Right atrium auricular region (tissue), 2 donors: ENCODE results near the gene FAM163B. TPM values are rescaled to one million over a fixed set of nuclear protein-coding genes. Genes with fewer than 3 reads are reported as not detected.

ENCODE experiments used
- DNase-seq: peaks from one replicate; pipeline ENCODE4 v3.0.0-alpha.2; 2019; ENCODE audit warnings: low spot score
- H3K27ac ChIP-seq, 2 donors: fragments of 200-600 bp; sonication (generic); 1 replicate in 1 of 2; 2 replicates in 1 of 2; pipeline ENCODE4 v1.5.1; 2016 to 2019
- H3K27me3 ChIP-seq, 2 donors: fragments of 200-600 bp; sonication (generic); one replicate each; pipeline versions ENCODE4 v1.5.1 to v1.6.0; 2017 to 2019
- H3K36me3 ChIP-seq: fragments of 200-600 bp; sonication (generic); one replicate; pipeline ENCODE4 v1.5.1; 2016
- H3K4me1 ChIP-seq, 2 donors: fragments of 200-600 bp; sonication (generic); one replicate each; pipeline versions ENCODE4 v1.5.1 to v1.6.0; 2017 to 2019
- H3K4me3 ChIP-seq, 2 donors: fragments of 200-600 bp; sonication (generic); 1 replicate in 1 of 2; 2 replicates in 1 of 2; pipeline ENCODE4 v1.5.1; 2017 to 2019; ENCODE audit warnings: mild to moderate bottlenecking in 1 of 2, moderate library complexity in 1 of 2
- H3K9me3 ChIP-seq, 2 donors: fragments of 200-600 bp; sonication (generic); one replicate each; pipeline ENCODE4 v1.5.1; 2019
- total RNA-seq, 2 donors: library from RNA; depleted of rRNA; stranded (reverse); fragments of >200 nt; gene quantifications; one replicate each; pipeline ENCODE4 v1.1.0, GENCODE V29; 2016
- TF ChIP-seq, protein P1 (sequence below), 2 donors: fragments of 200-600 bp; sonication (generic); IDR thresholded peaks; one replicate each; pipeline ENCODE4 v1.5.1; 2019; ENCODE audit warnings: antibody characterized with exemption in 2 of 2

The FAM163B gene
- total RNA-seq, 2 donors from 2014 or later: 1.7 TPM; not detected in 1

GRCh38 chr9:133645021-133645765 lies 36.0 kb upstream of the FAM163B start:
- no peak for DNase-seq
- TF ChIP-seq, protein P1, sequence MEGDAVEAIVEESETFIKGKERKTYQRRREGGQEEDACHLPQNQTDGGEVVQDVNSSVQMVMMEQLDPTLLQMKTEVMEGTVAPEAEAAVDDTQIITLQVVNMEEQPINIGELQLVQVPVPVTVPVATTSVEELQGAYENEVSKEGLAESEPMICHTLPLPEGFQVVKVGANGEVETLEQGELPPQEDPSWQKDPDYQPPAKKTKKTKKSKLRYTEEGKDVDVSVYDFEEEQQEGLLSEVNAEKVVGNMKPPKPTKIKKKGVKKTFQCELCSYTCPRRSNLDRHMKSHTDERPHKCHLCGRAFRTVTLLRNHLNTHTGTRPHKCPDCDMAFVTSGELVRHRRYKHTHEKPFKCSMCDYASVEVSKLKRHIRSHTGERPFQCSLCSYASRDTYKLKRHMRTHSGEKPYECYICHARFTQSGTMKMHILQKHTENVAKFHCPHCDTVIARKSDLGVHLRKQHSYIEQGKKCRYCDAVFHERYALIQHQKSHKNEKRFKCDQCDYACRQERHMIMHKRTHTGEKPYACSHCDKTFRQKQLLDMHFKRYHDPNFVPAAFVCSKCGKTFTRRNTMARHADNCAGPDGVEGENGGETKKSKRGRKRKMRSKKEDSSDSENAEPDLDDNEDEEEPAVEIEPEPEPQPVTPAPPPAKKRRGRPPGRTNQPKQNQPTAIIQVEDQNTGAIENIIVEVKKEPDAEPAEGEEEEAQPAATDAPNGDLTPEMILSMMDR (IDR thresholded peaks at IDR 0.05): no peak
- Histone ChIP-seq H3K9me3 (no peaks in the 10 kb centered on the region), H3K27me3 (no peaks in the 10 kb centered on the region), H3K36me3 (no peaks in the 10 kb centered on the region), H3K4me1 (no peaks in the 10 kb centered on the region), H3K4me3 (no peak overlapping the region), H3K27ac (no peak overlapping the region)

DNA sequence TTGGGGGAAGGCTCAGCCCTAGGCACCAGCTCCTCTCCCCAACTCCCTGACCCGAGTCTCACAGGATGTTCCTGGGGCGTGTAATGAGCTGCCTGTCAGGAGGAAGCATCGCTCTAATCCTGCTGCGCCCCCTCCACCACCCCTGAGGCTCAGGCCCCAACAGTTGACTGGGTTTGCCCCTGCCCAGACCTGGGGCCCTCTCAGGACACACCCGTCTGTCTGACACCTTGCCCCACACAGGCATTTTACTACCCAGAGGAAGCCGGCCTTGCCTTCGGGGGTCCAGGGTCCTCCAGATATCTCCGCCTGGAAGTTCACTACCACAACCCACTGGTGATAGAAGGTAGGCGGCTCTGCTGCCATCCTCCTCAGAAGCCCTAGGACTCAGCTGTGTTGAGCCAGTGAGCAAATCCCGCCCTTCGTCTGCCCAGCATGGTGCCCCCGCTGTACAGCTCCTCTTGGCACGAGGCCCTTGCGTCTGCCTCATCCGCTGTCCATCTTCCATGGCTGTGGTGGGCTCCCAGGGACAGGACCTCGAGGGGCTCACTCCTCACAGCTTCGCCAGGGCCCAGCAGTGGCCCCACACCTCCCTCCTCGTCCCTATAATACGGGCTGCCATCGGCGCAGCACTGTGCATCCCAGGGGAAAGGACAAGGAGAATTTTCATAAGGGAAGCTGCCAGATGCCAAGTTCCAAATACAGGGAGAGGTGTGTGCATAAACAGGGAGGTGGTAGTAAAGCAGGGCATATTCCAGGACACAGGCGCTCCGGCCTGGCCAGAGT lies 35.0 kb upstream of the FAM163B start:
- no peak for DNase-seq
- H3K36me3 ChIP-seq: no peaks in the 10 kb centered on the region
- no peak overlapping the region for H3K4me3 ChIP-seq
- no peaks in the 10 kb centered on the region for H3K27me3 ChIP-seq
- no peaks in the 10 kb centered on the region for H3K9me3 ChIP-seq
- H3K27ac ChIP-seq: no peak overlapping the region
- no peaks in the 10 kb centered on the region for H3K4me1 ChIP-seq
- TF ChIP-seq, protein P1 (IDR thresholded peaks at IDR 0.05): no peak

DNA sequence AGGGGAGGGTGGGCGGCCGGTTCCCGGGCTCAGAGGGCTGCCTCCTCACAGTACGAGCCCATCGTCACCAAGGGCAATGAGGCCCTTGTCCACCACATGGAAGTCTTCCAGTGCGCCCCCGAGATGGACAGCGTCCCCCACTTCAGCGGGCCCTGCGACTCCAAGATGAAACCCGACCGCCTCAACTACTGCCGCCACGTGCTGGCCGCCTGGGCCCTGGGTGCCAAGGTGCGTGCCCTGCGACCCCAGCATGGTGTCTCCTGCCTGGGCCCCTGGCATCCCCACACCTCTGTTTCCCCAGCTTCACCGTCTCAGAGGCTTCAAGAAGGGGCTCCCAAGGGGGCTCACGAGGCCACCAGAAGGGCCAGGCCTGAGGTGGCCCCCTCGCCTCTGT lies 34.2 kb upstream of the FAM163B start:
- H3K9me3 ChIP-seq: no peaks in the 10 kb centered on the region
- TF ChIP-seq, protein P1 (IDR thresholded peaks at IDR 0.05): no peak
- no peaks in the 10 kb centered on the region for H3K36me3 ChIP-seq
- no peaks in the 10 kb centered on the region for H3K27me3 ChIP-seq
- H3K27ac ChIP-seq: no peak overlapping the region
- no peak for DNase-seq
- H3K4me1 ChIP-seq: no peaks in the 10 kb centered on the region
- H3K4me3 ChIP-seq: no peak overlapping the region

DNA sequence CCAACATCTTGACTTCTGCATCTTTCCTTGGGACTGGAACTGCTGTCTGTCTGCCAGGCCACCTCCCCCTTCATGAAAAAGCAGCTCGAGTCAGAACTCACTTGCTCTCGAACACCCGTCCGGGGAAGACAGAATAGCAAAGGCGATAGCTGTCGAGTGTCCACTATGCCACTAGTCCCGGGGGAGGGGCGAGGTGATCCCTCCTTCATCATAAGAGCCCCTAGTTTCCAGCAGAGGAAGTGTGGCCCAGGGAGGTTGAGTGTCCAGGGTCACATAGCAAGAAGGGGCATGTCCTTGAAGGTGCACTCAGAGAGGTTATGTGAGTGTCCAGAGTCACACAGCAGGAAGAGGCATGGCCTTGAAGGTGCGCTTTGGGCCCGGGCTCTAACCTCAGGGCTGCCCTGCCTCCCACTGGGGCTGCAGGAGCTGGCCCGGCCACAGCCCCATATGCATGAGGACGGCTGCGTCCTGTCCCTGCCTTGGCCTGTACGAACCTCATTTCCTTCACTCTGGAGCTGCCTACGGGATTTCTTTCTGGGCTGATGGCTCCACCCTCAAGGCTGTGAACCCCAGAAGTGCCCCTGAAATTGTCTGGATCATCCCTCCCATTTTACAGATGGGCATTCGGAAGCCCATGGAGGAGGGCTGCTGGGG lies 33.6 kb upstream of the FAM163B start:
- Histone ChIP-seq H3K9me3 (no peaks in the 10 kb centered on the region), H3K27me3 (no peaks in the 10 kb centered on the region), H3K27ac (no peak overlapping the region), H3K4me3 (no peak overlapping the region), H3K36me3 (no peaks in the 10 kb centered on the region), H3K4me1 (no peaks in the 10 kb centered on the region)
- no peak for DNase-seq
- TF ChIP-seq, protein P1 (IDR thresholded peaks at IDR 0.05): no peak

DNA sequence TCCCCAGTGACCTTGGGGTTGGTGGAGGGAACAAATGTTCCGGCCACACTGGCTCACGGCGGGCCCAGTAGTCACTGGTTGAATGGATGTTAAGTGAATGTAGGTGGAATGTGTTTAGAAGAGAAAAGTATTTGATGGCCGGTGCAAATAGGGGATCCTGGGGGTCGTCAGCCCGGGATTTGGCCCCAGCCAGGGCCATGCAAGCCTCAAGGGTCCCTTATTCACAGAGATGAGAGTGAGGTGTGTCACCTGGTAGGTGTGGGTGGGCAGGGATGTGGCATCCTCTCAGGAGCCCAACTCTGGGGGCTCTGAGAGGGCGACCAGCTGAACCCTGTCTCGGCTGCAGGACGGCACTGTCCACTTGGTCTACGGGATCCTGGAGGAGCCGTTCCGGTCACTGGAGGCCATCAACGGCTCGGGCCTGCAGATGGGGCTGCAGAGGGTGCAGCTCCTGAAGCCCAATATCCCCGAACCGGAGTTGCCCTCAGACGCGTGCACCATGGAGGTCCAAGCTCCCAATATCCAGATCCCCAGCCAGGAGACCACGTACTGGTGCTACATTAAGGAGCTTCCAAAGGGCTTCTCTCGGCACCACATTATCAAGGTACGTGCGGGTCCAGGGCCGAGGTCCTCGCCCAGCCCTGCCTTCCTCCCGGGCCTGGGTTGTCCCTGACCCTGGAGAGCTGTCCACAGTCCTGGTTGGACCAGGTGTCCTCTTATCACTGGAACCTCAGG lies 32.8 kb upstream of the FAM163B start:
- DNase-seq: no peak
- H3K4me3 ChIP-seq: no peak overlapping the region
- H3K4me1 ChIP-seq: no peaks in the 10 kb centered on the region
- no peaks in the 10 kb centered on the region for H3K36me3 ChIP-seq
- TF ChIP-seq, protein P1 (IDR thresholded peaks at IDR 0.05): no peak
- H3K9me3 ChIP-seq: no peaks in the 10 kb centered on the region
- H3K27me3 ChIP-seq: no peaks in the 10 kb centered on the region
- no peak overlapping the region for H3K27ac ChIP-seq
